ENCODE measurements around the gene FRMD4A. TPM values are rescaled to one million over a fixed set of nuclear protein-coding genes. Genes with fewer than 3 reads are reported as not detected.
"Not testable (repeated sequence)": the region's sequence is repeated elsewhere in the genome, so short reads cannot be mapped to it uniquely, and the experiment has no call there.

The FRMD4A gene
- total RNA-seq, 2 experiments from 2014 or later = 3.1 to 3.7 TPM

DNA sequence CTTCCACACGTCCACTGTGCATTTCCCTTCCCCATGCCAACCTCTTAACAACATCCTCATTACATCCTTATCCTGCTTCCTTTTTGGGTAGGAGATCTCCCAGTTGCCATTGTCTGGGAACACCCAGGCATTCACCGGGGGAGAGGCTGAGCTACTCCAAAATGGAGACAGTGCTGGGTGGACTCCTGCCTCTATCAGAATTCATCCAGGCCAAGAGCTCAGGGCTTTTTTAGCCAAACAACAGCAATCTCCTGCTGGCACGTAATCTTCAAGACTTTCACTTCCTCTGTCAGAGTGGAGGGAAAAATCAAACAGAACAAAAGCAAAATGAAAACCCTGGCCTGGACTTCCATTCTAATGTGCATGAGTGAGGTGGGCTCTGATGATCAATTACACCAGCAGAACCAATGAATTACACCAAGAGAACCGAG, 499.0 kb downstream of the FRMD4A start:
- Histone ChIP-seq H3K27me3 (ENCODE audit: control insufficient read depth in 1 of 2, insufficient read depth in 2 of 2, low read length in 2 of 2) (no peaks in the 10 kb centered on the region), H3K4me3 (ENCODE audit: low read length) (no peak overlapping the region), H3K9me3 (ENCODE audit: control insufficient read depth in 1 of 2, insufficient read depth in 1 of 2, low read length in 2 of 2) (no peaks in the 10 kb centered on the region), H3K36me3 (ENCODE audit: insufficient read depth, low read length) (no peaks in the 10 kb centered on the region), H3K27ac (ENCODE audit: low read depth in 1 of 2, low read length in 2 of 2) (no peak overlapping the region), H3K4me1 (ENCODE audit: insufficient read depth, low read length) (no peaks in the 10 kb centered on the region)
- CTCF ChIA-PET = no interaction called here
- ATAC-seq (ENCODE audit: poor library complexity) (no peak), DNase-seq (peak in 1 of 14 experiments; percentile 11)
- H3K27ac Mint-ChIP-seq = no peak overlapping the region
- H3K27me3 Mint-ChIP-seq = no peaks in the 10 kb centered on the region
- intact Hi-C loops (cut with DNase I, micrococcal nuclease) = loop anchor here in 1 of 2 experiments (5.0 kb wide), 1 partner anchor 44 kb away; no protein-coding TSS in a partner anchor
- POLR2A ChIA-PET = no interaction called here
- peaks cover 9% of the 10 kb centered on the region for H3K4me1 Mint-ChIP-seq (ENCODE audit: low read depth)
- H3K9me3 Mint-ChIP-seq = no peaks in the 10 kb centered on the region
- TF ChIP-seq, protein P1, sequence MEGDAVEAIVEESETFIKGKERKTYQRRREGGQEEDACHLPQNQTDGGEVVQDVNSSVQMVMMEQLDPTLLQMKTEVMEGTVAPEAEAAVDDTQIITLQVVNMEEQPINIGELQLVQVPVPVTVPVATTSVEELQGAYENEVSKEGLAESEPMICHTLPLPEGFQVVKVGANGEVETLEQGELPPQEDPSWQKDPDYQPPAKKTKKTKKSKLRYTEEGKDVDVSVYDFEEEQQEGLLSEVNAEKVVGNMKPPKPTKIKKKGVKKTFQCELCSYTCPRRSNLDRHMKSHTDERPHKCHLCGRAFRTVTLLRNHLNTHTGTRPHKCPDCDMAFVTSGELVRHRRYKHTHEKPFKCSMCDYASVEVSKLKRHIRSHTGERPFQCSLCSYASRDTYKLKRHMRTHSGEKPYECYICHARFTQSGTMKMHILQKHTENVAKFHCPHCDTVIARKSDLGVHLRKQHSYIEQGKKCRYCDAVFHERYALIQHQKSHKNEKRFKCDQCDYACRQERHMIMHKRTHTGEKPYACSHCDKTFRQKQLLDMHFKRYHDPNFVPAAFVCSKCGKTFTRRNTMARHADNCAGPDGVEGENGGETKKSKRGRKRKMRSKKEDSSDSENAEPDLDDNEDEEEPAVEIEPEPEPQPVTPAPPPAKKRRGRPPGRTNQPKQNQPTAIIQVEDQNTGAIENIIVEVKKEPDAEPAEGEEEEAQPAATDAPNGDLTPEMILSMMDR (IDR thresholded peaks at IDR 0.05) = no peak
- no peaks in the 10 kb centered on the region for H3K36me3 Mint-ChIP-seq (ENCODE audit: low read depth)
- no peak overlapping the region for H3K4me3 Mint-ChIP-seq

DNA sequence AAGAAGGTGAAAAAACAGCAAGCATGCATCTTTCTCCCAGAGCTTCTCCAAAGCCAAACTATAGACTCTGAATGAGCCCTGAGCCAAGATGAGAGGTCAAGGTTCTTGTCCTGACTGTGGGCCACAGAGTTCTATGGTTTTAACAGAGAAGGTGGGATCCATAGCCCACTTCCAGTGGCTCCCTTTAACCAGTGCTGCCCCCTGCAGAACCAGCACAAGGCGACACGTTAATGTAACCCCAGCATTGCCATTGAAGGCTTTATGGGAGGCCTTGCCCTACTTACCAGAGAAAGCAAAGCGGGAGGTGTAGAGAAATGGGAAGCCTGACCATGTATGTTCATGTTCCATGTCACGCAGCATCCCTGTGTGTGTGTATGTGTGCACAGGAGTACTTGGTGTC, 500.3 kb downstream of the FRMD4A start:
- Mint-ChIP-seq H3K36me3 (ENCODE audit: low read depth) (no peaks in the 10 kb centered on the region), H3K27me3 (no peaks in the 10 kb centered on the region), H3K4me1 (ENCODE audit: low read depth) (peaks cover 9% of the 10 kb centered on the region), H3K4me3 (no peak overlapping the region), H3K27ac (no peak overlapping the region), H3K9me3 (no peaks in the 10 kb centered on the region)
- DNase-seq (no peak), ATAC-seq (ENCODE audit: poor library complexity) (no peak)
- TF ChIP-seq, protein P1 (IDR thresholded peaks at IDR 0.05) = no peak
- no peaks in the 10 kb centered on the region for H3K27me3 ChIP-seq (ENCODE audit: control insufficient read depth in 1 of 2, insufficient read depth in 2 of 2, low read length in 2 of 2)
- no peaks in the 10 kb centered on the region for H3K36me3 ChIP-seq (ENCODE audit: insufficient read depth, low read length)
- H3K9me3 ChIP-seq (ENCODE audit: control insufficient read depth in 1 of 2, insufficient read depth in 1 of 2, low read length in 2 of 2) = no peaks in the 10 kb centered on the region
- ChIA-PET POLR2A (no interaction called here), CTCF (no interaction called here)
- no peaks in the 10 kb centered on the region for H3K4me1 ChIP-seq (ENCODE audit: insufficient read depth, low read length)
- no peak overlapping the region for H3K27ac ChIP-seq (ENCODE audit: low read depth in 1 of 2, low read length in 2 of 2)
- intact Hi-C loops (cut with DNase I, micrococcal nuclease) = loop anchor here in 1 of 2 experiments (5.0 kb wide), 1 partner anchor 43 kb away; no protein-coding TSS in a partner anchor
- H3K4me3 ChIP-seq (ENCODE audit: low read length) = no peak overlapping the region

DNA sequence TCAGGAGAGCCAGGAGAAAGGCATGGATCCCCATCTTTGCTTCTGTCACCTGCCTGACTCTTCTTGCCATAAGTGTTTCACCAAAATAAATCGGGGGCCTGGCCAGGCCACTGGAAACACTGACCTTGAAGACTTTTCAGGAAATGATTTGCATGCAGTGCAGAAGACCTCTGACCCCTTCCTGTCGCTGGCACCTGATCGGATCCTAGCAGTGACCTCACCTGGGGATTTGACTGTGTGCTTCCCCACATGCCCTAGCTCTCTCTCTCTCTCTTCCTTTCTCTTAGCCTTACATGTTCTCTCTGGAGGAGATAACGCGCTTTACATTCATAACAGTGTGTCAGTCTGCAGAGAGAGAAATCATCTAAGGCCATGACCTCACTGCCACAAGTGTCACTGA, 500.9 kb downstream of the FRMD4A start:
- Histone ChIP-seq H3K27me3 (ENCODE audit: control insufficient read depth in 1 of 2, insufficient read depth in 2 of 2, low read length in 2 of 2) (no peaks in the 10 kb centered on the region), H3K36me3 (ENCODE audit: insufficient read depth, low read length) (no peaks in the 10 kb centered on the region), H3K4me1 (ENCODE audit: insufficient read depth, low read length) (no peaks in the 10 kb centered on the region), H3K9me3 (ENCODE audit: control insufficient read depth in 1 of 2, insufficient read depth in 1 of 2, low read length in 2 of 2) (no peaks in the 10 kb centered on the region), H3K27ac (ENCODE audit: low read depth in 1 of 2, low read length in 2 of 2) (no peak overlapping the region), H3K4me3 (ENCODE audit: low read length) (no peak overlapping the region)
- H3K9me3 Mint-ChIP-seq = no peaks in the 10 kb centered on the region
- no peaks in the 10 kb centered on the region for H3K27me3 Mint-ChIP-seq
- H3K4me1 Mint-ChIP-seq (ENCODE audit: low read depth) = peaks cover 9% of the 10 kb centered on the region
- ChIA-PET CTCF (no interaction called here), POLR2A (no interaction called here)
- intact Hi-C loops (cut with DNase I, micrococcal nuclease) = loop anchor here in 1 of 2 experiments (5.0 kb wide), 1 partner anchor 42 kb away; no protein-coding TSS in a partner anchor
- TF ChIP-seq, protein P1 (IDR thresholded peaks at IDR 0.05) = no peak
- ATAC-seq (ENCODE audit: poor library complexity) (no peak), DNase-seq (no peak)
- H3K27ac Mint-ChIP-seq = no peak overlapping the region
- H3K4me3 Mint-ChIP-seq = no peak overlapping the region
- H3K36me3 Mint-ChIP-seq (ENCODE audit: low read depth) = no peaks in the 10 kb centered on the region

DNA sequence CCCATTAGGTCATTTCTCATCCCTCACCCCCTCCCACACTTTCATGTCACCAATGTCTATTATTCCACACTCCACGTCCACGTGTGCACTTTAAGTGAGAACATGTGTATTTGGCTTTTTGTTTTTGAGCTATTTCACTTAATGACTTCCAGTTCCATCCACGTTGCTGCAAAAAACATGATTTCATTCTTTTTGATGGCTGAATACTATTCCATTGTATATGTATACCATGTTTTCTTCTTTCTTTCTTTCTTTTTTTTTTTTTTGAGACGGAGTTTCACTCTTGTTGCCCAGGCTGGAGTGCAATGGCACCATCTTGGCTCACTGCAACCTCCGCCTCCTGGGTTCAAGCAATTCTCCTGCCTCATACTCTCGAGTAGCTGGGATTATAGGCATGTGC, 502.4 kb downstream of the FRMD4A start:
- CTCF ChIA-PET; ATAC-seq (ENCODE audit: poor library complexity); DNase-seq; H3K27ac Mint-ChIP-seq; H3K9me3 ChIP-seq (ENCODE audit: control insufficient read depth in 1 of 2, insufficient read depth in 1 of 2, low read length in 2 of 2); POLR2A ChIA-PET; H3K4me3 Mint-ChIP-seq; H3K4me3 ChIP-seq (ENCODE audit: low read length); H3K4me1 Mint-ChIP-seq (ENCODE audit: low read depth); H3K4me1 ChIP-seq (ENCODE audit: insufficient read depth, low read length); H3K36me3 ChIP-seq (ENCODE audit: insufficient read depth, low read length); H3K36me3 Mint-ChIP-seq (ENCODE audit: low read depth); H3K27me3 ChIP-seq (ENCODE audit: control insufficient read depth in 1 of 2, insufficient read depth in 2 of 2, low read length in 2 of 2); H3K9me3 Mint-ChIP-seq; H3K27ac ChIP-seq (ENCODE audit: low read depth in 1 of 2, low read length in 2 of 2); intact Hi-C loops (cut with DNase I, micrococcal nuclease); H3K27me3 Mint-ChIP-seq: not testable (repeated sequence)
